ENCODE measurements around the gene HOXD12.

Gene HOXD12

GRCh38 chr2:176133389-176133788 lies 33.8 kb downstream of the HOXD12 start:
- no peaks in the 10 kb centered on the region for H3K36me3 ChIP-seq (ENCODE audit: insufficient read depth, low read length)
- H3K9ac ChIP-seq (ENCODE audit: low read length), result no peak overlapping the region
- no peaks in the 10 kb centered on the region for H3K9me3 ChIP-seq (ENCODE audit: low read length)
- no peak overlapping the region for H2AFZ ChIP-seq (ENCODE audit: low read length)
- H3K27me3 ChIP-seq (ENCODE audit: insufficient read depth, low read length), result no peaks in the 10 kb centered on the region
- no peaks in the 10 kb centered on the region for H3F3A ChIP-seq (ENCODE audit: insufficient read depth, low read length)
- no peak overlapping the region for H3K27ac ChIP-seq (ENCODE audit: low read depth, low read length, poor library complexity, severe bottlenecking)
- TF ChIP-seq EZH2 (IDR thresholded peaks at IDR 0.05; ENCODE audit: borderline replicate concordance, low read length), result no peak
- TF ChIP-seq, protein P1, sequence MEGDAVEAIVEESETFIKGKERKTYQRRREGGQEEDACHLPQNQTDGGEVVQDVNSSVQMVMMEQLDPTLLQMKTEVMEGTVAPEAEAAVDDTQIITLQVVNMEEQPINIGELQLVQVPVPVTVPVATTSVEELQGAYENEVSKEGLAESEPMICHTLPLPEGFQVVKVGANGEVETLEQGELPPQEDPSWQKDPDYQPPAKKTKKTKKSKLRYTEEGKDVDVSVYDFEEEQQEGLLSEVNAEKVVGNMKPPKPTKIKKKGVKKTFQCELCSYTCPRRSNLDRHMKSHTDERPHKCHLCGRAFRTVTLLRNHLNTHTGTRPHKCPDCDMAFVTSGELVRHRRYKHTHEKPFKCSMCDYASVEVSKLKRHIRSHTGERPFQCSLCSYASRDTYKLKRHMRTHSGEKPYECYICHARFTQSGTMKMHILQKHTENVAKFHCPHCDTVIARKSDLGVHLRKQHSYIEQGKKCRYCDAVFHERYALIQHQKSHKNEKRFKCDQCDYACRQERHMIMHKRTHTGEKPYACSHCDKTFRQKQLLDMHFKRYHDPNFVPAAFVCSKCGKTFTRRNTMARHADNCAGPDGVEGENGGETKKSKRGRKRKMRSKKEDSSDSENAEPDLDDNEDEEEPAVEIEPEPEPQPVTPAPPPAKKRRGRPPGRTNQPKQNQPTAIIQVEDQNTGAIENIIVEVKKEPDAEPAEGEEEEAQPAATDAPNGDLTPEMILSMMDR (IDR thresholded peaks at IDR 0.05; ENCODE audit: low read length), result no peak
- H3K79me2 ChIP-seq (ENCODE audit: insufficient read depth, low read length), result no peaks in the 10 kb centered on the region
- H4K20me1 ChIP-seq (ENCODE audit: insufficient read depth, low read length), result no peaks in the 10 kb centered on the region
- no peaks in the 10 kb centered on the region for H3K4me1 ChIP-seq (ENCODE audit: insufficient read depth, low read length, severe bottlenecking)
- no peak overlapping the region for H3K4me2 ChIP-seq (ENCODE audit: low read length)
- no peaks in the 10 kb centered on the region for H3K9me2 ChIP-seq (ENCODE audit: low read depth, low read length)
- H3K4me3 ChIP-seq (ENCODE audit: low read depth, low read length, poor library complexity, severe bottlenecking), result no peak overlapping the region

GRCh38 chr2:176134035-176134434 lies 34.4 kb downstream of the HOXD12 start:
- Histone ChIP-seq H4K20me1 (ENCODE audit: insufficient read depth, low read length) (no peaks in the 10 kb centered on the region), H3K36me3 (ENCODE audit: insufficient read depth, low read length) (no peaks in the 10 kb centered on the region), H2AFZ (ENCODE audit: low read length) (no peak overlapping the region), H3F3A (ENCODE audit: insufficient read depth, low read length) (no peaks in the 10 kb centered on the region), H3K4me1 (ENCODE audit: insufficient read depth, low read length, severe bottlenecking) (no peaks in the 10 kb centered on the region), H3K9ac (ENCODE audit: low read length) (no peak overlapping the region), H3K27me3 (ENCODE audit: insufficient read depth, low read length) (no peaks in the 10 kb centered on the region), H3K27ac (ENCODE audit: low read depth, low read length, poor library complexity, severe bottlenecking) (no peak overlapping the region), H3K4me2 (ENCODE audit: low read length) (no peak overlapping the region), H3K79me2 (ENCODE audit: insufficient read depth, low read length) (no peaks in the 10 kb centered on the region), H3K9me3 (ENCODE audit: low read length) (no peaks in the 10 kb centered on the region), H3K4me3 (ENCODE audit: low read depth, low read length, poor library complexity, severe bottlenecking) (no peak overlapping the region), H3K9me2 (ENCODE audit: low read depth, low read length) (no peaks in the 10 kb centered on the region)
- TF ChIP-seq, protein P1 (IDR thresholded peaks at IDR 0.05; ENCODE audit: low read length), result no peak
- TF ChIP-seq EZH2 (IDR thresholded peaks at IDR 0.05; ENCODE audit: borderline replicate concordance, low read length), result no peak

DNA sequence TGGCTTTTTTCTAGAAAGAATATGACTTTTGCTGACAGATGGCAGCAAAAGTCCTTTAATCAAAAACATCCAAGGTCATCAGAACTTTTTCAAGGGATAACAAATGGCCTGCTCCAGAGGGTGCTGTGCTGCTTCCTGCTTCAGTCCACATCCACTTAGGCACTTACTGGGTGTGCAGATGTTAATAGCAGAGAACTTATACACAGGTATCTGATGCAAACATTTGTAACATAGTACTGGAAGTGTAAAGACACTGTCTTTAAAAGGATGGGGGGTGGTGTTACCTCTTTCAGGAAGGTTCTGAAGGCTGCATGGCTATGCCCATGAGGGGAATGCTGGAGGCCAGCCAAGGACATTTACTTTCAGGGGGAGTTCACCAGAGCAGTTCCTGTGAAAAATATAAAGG lies 35.4 kb downstream of the HOXD12 start:
- Histone ChIP-seq H3K27ac (ENCODE audit: low read depth, low read length, poor library complexity, severe bottlenecking) (no peak overlapping the region), H3K4me2 (ENCODE audit: low read length) (no peak overlapping the region), H3K27me3 (ENCODE audit: insufficient read depth, low read length) (no peaks in the 10 kb centered on the region)

More for the DNA sequence above, 35.4 kb downstream of the HOXD12 start:
- Histone ChIP-seq H3K9me2 (ENCODE audit: low read depth, low read length) (no peaks in the 10 kb centered on the region), H3K4me3 (ENCODE audit: low read depth, low read length, poor library complexity, severe bottlenecking) (no peak overlapping the region), H3K36me3 (ENCODE audit: insufficient read depth, low read length) (no peaks in the 10 kb centered on the region), H4K20me1 (ENCODE audit: insufficient read depth, low read length) (no peaks in the 10 kb centered on the region), H3K9me3 (ENCODE audit: low read length) (no peaks in the 10 kb centered on the region), H3F3A (ENCODE audit: insufficient read depth, low read length) (no peaks in the 10 kb centered on the region), H2AFZ (ENCODE audit: low read length) (no peak overlapping the region), H3K9ac (ENCODE audit: low read length) (no peak overlapping the region), H3K79me2 (ENCODE audit: insufficient read depth, low read length) (no peaks in the 10 kb centered on the region), H3K4me1 (ENCODE audit: insufficient read depth, low read length, severe bottlenecking) (peaks cover 2% of the 10 kb centered on the region)
- TF ChIP-seq, protein P1 (IDR thresholded peaks at IDR 0.05; ENCODE audit: low read length), result no peak
- TF ChIP-seq EZH2 (IDR thresholded peaks at IDR 0.05; ENCODE audit: borderline replicate concordance, low read length), result no peak
